Ramos (cell line): ENCODE results near the gene HEYL.

Experiments used
- in situ Hi-C: fragments of 300-500 bp; cut with MboI; formaldehyde crosslinking; loops from one replicate; pipeline ENCODE4 v1.14.3; 2022; ENCODE audit warnings: low sequenced_read_pairs; ENCODE audit not compliant: unreplicated experiment

Gene HEYL

GRCh38 chr1:39639305-39640130 is at the start of gene HEYL:
HEYL (minus strand) TSS chr1:39639643; CDS start chr1:39639625, 18 bp downstream.
- in situ Hi-C loops, result no loop called here

DNA sequence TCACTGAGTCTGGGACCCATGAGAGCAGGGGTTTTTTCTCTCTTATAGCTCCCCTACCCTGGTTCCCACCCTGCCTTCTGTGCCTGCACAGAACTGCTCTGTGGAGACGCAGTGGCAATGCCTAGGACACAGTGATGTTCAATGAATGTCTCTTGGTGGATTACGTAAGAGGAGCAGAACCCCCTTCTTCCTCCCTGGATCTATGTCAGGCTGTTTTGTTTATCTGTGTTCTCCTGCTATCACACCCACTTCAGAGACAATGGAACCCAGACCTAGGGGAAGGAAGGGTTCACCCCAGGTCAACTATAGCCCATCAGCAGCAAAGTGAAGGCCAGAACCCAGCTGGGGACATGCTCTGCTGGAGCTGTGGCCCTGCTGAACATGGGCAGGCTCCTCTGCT is 49.8 kb upstream of the HEYL start:
- in situ Hi-C loops, result no loop called here

- in situ Hi-C loops, result no loop called here
These were observed 49.3 kb upstream of the HEYL start for GRCh38 chr1:39688706-39689105.

DNA sequence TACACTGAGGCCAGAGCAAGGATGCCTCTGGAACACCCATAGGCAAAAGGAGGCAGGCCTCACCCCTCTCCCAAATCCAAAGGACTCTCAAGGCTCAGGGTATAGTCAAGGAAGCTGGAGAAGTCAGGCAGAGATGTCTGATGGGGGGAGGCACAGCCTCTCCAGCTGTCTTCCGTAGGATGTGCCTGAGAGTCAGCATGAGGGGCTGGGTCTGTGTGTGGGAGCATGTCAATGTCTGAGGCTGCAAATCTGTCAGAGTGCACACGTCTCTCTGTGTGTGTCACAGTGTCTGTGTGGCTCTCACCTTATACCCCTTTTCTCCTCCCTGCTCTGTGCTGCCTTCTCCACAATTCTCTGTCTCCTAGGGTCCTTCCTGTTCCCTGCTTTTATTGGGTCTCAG is 47.8 kb upstream of the HEYL start:
- in situ Hi-C loops, result no loop called here

- in situ Hi-C loops, result no loop called here
These were observed 45.6 kb upstream of the HEYL start for GRCh38 chr1:39685071-39685470.

GRCh38 chr1:39684313-39684664 is 44.8 kb upstream of the HEYL start:
- in situ Hi-C loops, result no loop called here

DNA sequence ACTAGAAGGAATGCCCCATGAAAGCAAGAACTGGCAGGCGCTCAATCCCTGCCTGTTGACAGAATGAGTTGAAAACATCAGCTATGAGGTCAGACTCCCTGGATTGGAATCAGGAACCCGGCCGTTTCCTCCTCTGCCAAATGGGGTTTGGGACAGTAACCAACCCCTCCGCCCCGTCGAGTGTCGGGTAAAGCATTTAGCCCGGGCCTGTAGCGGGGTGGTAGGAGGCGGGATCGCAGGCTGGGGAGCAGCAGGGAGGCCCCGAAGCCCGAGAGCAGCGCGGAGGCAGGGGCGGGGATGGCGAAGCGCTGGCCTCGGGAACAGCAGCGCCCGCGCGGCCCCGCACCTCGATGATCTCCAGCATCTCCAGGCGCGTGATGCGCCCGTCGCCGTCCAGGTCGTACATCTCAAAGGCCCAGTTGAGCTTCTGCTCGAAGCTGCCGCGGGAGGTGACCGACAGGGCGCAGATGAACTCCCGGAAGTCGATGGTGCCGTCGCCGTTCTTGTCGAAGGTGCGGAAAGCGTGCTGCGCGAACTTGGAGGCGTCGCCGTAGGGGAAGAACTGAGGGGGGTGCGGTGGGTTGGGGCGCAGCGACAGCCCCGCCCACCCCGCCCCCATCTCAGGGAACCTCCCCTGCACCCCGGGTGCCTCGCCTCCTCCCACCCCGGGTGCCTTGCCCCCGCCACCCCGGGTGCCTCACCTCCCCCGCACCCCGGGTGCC is 44.3 kb upstream of the HEYL start:
- in situ Hi-C loops, result no loop called here

DNA sequence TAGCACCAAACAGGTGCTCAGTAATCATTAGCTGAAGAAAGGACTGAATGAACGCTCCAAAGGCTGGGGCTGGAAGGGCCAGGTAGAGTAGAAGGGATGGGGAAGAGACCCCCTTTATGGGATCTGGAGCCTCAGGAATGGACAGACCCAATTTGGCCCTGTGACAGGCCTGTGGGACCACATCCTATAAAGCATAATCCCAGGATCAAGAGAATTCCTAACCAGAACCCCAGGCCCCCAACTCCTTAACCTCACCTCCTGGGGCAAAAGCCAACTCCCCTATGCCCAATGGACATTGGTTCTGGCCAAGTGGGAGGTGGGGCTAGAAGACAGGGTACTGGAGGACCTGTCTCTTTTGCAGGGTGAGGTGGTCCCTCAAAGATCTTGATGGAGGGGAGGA is 42.6 kb upstream of the HEYL start:
- in situ Hi-C loops, result no loop called here

- in situ Hi-C loops, result no loop called here
These were observed 41.9 kb upstream of the HEYL start for GRCh38 chr1:39681294-39681693.

- in situ Hi-C loops, result no loop called here
These were observed 41.3 kb upstream of the HEYL start for GRCh38 chr1:39680751-39681150.

GRCh38 chr1:39679821-39680220 is 40.4 kb upstream of the HEYL start:
- in situ Hi-C loops, result no loop called here

- in situ Hi-C loops, result no loop called here
These were observed 39.4 kb upstream of the HEYL start for GRCh38 chr1:39678889-39679288.

DNA sequence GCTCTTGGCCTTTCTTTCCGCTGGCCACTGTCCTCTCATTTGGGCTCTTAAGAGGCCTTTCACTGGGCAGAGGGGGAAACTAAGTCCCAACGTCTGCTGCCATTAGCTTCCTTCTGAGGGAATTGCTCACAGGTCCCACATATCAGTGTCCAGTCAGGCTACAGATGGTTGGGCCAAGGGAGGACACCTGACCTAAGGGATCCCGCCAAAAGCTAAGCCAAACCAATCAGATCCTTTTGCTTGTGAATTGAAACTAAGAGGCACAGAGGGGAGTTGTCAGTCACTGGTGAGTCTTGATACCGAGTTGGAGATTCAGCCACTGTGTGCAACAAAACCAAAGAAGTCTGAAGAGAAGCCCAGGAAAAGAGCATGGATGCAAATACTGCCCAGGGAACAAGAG is 38.2 kb upstream of the HEYL start:
- in situ Hi-C loops, result no loop called here

DNA sequence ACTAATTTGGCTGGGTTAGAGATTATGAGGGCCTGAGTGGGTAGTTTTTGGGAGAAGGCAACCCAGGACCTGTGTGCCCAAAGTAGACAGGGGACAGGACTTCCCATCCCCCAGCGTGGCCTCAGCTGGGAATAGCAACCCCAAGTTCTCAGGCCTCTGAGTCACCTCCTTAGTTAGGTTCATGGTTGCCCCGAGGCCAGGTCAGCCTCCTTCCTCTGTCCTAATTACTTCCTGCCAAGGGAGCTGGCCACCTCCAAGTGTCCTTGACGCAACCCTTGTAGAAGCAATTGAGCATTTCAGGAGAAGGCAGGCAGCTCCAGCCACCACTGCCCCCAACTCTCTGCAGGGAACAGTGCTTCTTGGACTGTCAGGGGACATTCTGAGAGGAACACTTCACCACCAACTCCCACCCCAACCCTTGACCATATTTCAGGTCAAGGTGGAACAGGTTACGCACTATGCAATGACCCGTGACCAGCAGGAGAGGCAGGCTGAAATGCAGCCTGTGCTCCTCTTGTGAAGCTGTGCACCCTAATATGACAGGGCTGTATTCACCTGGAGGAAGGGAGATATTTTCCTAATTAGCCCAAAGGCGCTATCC is 37.6 kb upstream of the HEYL start:
- in situ Hi-C loops, result no loop called here

GRCh38 chr1:39675220-39675619 is 35.8 kb upstream of the HEYL start:
- in situ Hi-C loops, result no loop called here

DNA sequence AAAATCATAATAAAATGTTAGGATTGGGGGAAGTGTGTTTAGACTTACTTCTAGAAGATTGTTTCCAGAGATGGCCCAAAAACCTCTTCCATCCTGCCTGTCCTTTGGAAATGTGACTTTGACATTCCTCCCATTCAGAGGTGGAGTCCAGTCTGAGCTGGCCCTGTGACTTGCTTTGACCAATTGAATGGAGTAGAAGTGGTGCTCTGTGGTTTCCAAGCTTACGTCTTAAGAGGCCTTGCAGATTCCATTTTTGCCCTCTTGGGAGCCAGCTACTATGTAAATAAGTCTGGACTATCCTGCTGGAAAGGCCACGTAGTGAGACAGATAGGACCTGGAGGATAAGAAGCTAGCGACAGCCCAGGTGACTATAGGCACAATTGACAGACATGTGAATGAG is 33.8 kb upstream of the HEYL start:
- in situ Hi-C loops, result no loop called here

- in situ Hi-C loops, result no loop called here
These were observed 33.1 kb upstream of the HEYL start for GRCh38 chr1:39672551-39672947.

GRCh38 chr1:39671793-39672550 is 32.5 kb upstream of the HEYL start, which contains the start of gene NT5C1A:
NT5C1A (minus strand) TSS chr1:39672107; CDS start chr1:39672038, 69 bp downstream.
- in situ Hi-C loops, result no loop called here

- in situ Hi-C loops, result no loop called here
These were observed 32.0 kb upstream of the HEYL start for GRCh38 chr1:39671433-39671792.

GRCh38 chr1:39670689-39671088 is 31.2 kb upstream of the HEYL start:
- in situ Hi-C loops, result no loop called here

DNA sequence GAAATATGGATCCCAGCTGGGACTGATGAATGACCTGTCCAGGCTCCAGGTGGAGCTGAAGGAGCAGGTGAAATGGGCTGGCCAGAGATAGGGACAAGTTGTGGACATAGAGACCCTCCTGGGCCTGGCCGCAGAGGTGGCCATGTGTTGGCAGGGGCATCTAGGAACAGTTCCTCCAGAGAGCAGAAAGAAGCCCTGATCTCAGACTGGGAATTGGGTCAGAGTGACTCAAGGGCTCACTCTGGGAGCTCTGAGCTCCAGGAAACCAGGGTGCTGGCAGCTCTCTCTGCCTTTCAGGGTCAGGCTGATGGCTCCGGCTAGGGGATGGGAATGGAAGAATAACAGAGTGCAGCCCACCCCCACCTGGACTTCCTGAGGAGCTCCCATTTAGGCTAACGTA is 29.5 kb upstream of the HEYL start:
- in situ Hi-C loops, result no loop called here
